ENCODE measurements around the gene EPO.

The EPO gene

DNA sequence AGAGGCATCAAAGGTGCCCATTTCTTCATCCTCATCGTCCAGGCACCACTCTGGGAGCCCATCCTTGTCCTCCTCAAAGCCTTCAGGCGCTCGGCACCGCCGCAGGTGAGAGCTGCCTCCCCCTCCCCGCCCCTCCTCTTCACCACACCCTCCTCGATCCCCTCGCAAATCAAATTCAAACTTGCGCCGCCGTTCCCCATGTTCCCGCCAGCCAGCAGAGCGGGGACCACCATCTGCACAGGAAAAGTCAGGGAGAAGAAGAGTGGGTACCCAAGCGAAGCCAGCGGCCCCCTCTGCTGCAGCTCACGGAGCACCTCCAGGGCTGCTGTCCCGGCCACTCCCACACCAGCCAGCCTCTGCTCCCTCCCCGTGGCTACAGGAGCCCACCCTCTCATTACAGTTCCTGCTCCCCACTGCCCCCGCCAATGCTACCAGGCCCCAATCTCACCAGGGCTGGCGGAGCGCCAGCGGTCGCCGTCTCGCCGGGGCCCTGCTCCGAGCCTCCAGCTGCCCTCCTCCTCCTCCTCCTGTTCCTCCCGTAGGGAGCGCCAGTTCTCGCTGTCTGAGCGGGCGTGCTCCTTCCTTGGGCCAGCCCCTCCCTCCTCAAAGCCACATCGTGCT is 34.0 kb upstream of the EPO start:
- ChIA-PET POLR2A (no interaction called here), CTCF (interaction anchor here (7.9 kb wide), 1 partner anchor 165 kb away, joined by 76 read pairs; the partner anchor contains the start of gene SLC12A9)
- no peak overlapping the region for H3K4me3 ChIP-seq (ENCODE audit: low read depth, low read length)
- DNase-seq (ENCODE audit: low read depth, low spot score) = no peak
- TF ChIP-seq, protein P1, sequence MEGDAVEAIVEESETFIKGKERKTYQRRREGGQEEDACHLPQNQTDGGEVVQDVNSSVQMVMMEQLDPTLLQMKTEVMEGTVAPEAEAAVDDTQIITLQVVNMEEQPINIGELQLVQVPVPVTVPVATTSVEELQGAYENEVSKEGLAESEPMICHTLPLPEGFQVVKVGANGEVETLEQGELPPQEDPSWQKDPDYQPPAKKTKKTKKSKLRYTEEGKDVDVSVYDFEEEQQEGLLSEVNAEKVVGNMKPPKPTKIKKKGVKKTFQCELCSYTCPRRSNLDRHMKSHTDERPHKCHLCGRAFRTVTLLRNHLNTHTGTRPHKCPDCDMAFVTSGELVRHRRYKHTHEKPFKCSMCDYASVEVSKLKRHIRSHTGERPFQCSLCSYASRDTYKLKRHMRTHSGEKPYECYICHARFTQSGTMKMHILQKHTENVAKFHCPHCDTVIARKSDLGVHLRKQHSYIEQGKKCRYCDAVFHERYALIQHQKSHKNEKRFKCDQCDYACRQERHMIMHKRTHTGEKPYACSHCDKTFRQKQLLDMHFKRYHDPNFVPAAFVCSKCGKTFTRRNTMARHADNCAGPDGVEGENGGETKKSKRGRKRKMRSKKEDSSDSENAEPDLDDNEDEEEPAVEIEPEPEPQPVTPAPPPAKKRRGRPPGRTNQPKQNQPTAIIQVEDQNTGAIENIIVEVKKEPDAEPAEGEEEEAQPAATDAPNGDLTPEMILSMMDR (IDR thresholded peaks at IDR 0.05; ENCODE audit: insufficient read depth, low read length, missing control alignments) = no peak

DNA sequence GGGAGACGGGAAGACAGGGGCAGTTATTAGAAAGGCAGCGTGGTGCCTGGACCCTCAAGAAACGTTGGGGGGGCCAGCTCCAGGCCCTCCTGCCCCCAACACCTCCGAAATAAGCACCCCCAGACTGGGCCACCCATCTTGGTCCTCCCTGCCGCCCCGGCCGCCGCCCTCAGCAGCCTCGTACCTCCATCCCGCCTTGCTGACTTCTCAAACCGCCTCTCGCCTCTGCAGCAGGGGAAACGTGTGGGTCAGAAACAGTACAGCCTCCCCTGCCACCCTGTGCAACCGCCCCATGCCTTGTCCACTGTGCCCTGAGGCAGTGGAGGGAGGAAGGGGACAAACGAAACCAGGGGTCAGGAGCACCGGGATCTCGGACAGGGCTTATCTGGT is 33.5 kb upstream of the EPO start:
- TF ChIP-seq, protein P1 (IDR thresholded peaks at IDR 0.05; ENCODE audit: insufficient read depth, low read length, missing control alignments) = no peak
- H3K4me3 ChIP-seq (ENCODE audit: low read depth, low read length) = no peak overlapping the region
- CTCF ChIA-PET = interaction anchor here (7.9 kb wide), 1 partner anchor 165 kb away, joined by 76 read pairs; the partner anchor contains the start of gene SLC12A9
- no peak for DNase-seq (ENCODE audit: low read depth, low spot score)
- POLR2A ChIA-PET = no interaction called here

DNA sequence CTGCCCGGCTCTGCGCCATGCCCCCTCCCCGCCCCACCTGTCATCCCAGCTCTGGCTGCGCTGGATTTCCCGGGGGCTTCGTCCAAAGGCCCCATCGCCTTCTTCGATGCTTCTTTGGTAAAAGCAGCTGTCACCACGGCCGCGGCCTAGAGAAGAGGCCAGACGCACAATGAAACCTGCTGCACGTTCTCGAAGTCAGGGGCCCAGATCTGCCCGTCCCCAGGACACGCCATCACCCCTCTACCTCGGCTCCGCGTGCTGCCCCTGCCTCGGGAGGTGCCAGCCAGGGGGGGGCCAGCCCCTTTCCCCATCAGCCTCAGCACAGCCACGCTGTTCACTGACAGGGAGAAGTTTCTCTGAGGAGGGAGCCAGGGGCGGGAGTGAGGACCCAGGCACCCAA is 33.0 kb upstream of the EPO start:
- ChIA-PET CTCF (interaction anchor here (0.8 to 8.2 kb wide), 6 partner anchors 7 to 218 kb away, joined by 3 to 180 read pairs (median 40); partner anchors contain the start of genes POP7 and SLC12A9), POLR2A (no interaction called here)
- TF ChIP-seq, protein P1 (IDR thresholded peaks at IDR 0.05; ENCODE audit: insufficient read depth, low read length, missing control alignments) = no peak
- H3K4me3 ChIP-seq (ENCODE audit: low read depth, low read length) = no peak overlapping the region
- no peak for DNase-seq (ENCODE audit: low read depth, low spot score)

DNA sequence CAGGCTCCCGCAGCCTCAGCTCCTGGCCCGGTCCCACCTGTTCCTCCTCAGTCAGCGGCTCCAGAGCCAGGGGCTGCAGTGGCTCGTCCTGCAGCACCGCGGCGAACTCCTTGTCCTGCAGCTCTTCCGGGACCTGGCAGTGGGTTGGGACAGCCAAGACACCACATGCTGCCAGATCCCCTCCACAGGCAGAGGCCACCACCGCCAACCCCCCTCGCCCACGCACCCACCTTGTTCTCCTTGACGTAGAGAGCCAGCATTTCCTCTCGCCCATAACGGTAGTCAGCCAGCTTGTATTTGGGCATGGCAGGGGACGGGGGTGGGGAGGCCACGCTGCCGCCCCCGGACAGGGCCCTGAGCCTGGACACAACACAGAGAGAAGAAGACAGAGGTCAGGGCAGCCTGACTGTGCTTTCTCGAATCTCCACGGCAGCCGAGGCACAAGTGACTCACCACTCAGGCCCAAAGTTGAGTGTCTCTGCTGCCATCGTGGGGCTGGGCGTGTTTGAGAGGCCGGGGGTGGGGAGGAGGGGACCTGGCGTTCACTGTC is 32.4 kb upstream of the EPO start:
- no peak for DNase-seq (ENCODE audit: low read depth, low spot score)
- CTCF ChIA-PET = interaction anchor here (0.8 to 8.2 kb wide), 6 partner anchors 8 to 218 kb away, joined by 3 to 180 read pairs (median 40); partner anchors contain the start of genes POP7 and SLC12A9
- POLR2A ChIA-PET = no interaction called here
- TF ChIP-seq, protein P1 (IDR thresholded peaks at IDR 0.05; ENCODE audit: insufficient read depth, low read length, missing control alignments) = no peak
- H3K4me3 ChIP-seq (ENCODE audit: low read depth, low read length) = no peak overlapping the region

DNA sequence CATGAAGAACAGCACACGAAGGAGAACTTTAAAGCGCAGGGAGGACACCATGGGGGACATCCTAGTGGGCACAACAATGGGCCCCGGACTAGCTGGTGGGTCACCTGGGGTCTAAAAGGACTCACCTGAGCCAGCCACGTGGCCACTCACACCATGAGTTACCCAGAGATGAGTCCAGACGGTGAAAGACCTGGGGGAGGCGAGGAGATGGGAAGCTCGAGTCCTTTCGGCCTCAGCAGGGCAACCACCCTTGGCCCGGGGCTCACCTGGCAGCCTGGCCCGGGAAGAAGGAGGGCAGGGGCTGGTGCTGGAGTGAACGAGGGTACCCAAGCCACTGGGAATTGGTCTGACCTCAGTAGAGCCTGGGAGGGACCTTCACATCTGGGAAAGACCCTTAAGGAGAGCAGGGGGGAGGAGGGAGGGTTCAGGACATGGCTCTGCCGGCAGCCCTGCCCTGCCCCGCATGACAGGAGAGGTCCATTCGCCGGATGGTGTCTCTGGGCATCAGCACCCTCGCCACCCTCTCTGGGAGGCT is 31.9 kb upstream of the EPO start:
- TF ChIP-seq, protein P1 (IDR thresholded peaks at IDR 0.05; ENCODE audit: insufficient read depth, low read length, missing control alignments) = no peak
- ChIA-PET POLR2A (no interaction called here), CTCF (interaction anchor here (1.0 to 8.2 kb wide), 7 partner anchors 8 to 163 kb away, joined by 3 to 180 read pairs (median 65); partner anchors contain the start of genes POP7 and SLC12A9)
- no peak overlapping the region for H3K4me3 ChIP-seq (ENCODE audit: low read depth, low read length)
- no peak for DNase-seq (ENCODE audit: low read depth, low spot score)
